Nephron (organoid): ENCODE measurements around the gene GJA3.

ENCODE experiments used
- H3K27ac Mint-ChIP-seq, 3 experiments: 2 replicates each; pipeline ENCODE4 v1.8.0; 2020; ENCODE audit warnings: mixed read lengths in 3 of 3, mild to moderate bottlenecking in 2 of 3, moderate library complexity in 1 of 3
- H3K27me3 Mint-ChIP-seq: 2 replicates; pipeline ENCODE4 v1.8.0; 2021; ENCODE audit warnings: low read depth, mild to moderate bottlenecking, moderate library complexity, mixed read lengths
- H3K36me3 Mint-ChIP-seq: 2 replicates; pipeline ENCODE4 v1.8.0; 2020; ENCODE audit warnings: low read depth, mixed read lengths
- H3K4me1 Mint-ChIP-seq: 2 replicates; pipeline ENCODE4 v1.8.0; 2020; ENCODE audit warnings: mixed read lengths
- H3K4me3 Mint-ChIP-seq, 3 experiments: 2 replicates each; pipeline ENCODE4 v1.8.0; 2020; ENCODE audit warnings: mild to moderate bottlenecking in 3 of 3, mixed read lengths in 3 of 3, moderate library complexity in 2 of 3
- H3K9me3 Mint-ChIP-seq: 2 replicates; pipeline ENCODE4 v1.8.0; 2020; ENCODE audit warnings: mixed read lengths
- CTCF ChIP-seq, 3 experiments: fragments of 200-600 bp; sonication (generic); IDR thresholded peaks; one replicate each; pipeline ENCODE4 v1.5.0; 2021; ENCODE audit warnings: antibody characterized with exemption in 3 of 3; ENCODE audit not compliant: unreplicated experiment in 3 of 3

Gene GJA3

GRCh38 chr13:20093951-20094350 lies 66.9 kb downstream of the GJA3 start:
- Mint-ChIP-seq H3K9me3 (no peaks in the 10 kb centered on the region), H3K4me3 (no peak overlapping the region), H3K27me3 (peaks cover 3% of the 10 kb centered on the region), H3K36me3 (no peaks in the 10 kb centered on the region), H3K27ac (no peak overlapping the region), H3K4me1 (no peaks in the 10 kb centered on the region)
- no peak for TF ChIP-seq CTCF (IDR thresholded peaks at IDR 0.05; ENCODE audit: unreplicated experiment in 3 of 3)

GRCh38 chr13:20090349-20090748 lies 70.5 kb downstream of the GJA3 start:
- H3K9me3 Mint-ChIP-seq: no peaks in the 10 kb centered on the region
- no peak overlapping the region for H3K4me3 Mint-ChIP-seq
- peaks cover 18% of the 10 kb centered on the region for H3K36me3 Mint-ChIP-seq
- no peak overlapping the region for H3K27ac Mint-ChIP-seq
- H3K27me3 Mint-ChIP-seq: no peaks in the 10 kb centered on the region
- H3K4me1 Mint-ChIP-seq: no peaks in the 10 kb centered on the region
- TF ChIP-seq CTCF (IDR thresholded peaks at IDR 0.05; ENCODE audit: unreplicated experiment in 3 of 3): peak in 2 of 3 experiments; percentile 27 to 29
